ENCODE data around the gene TRIM62. TPM values are rescaled to one million over a fixed set of nuclear protein-coding genes. Genes with fewer than 3 reads are reported as not detected.

The TRIM62 gene
- total RNA-seq, 1 donor from 2014 or later = 2.3 TPM

GRCh38 chr1:33121728-33122127, 60.1 kb downstream of the TRIM62 start:
- H3K4me3 ChIP-seq = no peak overlapping the region
- no peaks in the 10 kb centered on the region for H3K36me3 ChIP-seq
- intact Hi-C loops (cut with micrococcal nuclease) = no loop called here
- H3K4me1 ChIP-seq = peaks cover 12% of the 10 kb centered on the region
- no peak overlapping the region for H3K27ac ChIP-seq (replicated peaks)
- no peak for DNase-seq
- TF ChIP-seq, protein P1, sequence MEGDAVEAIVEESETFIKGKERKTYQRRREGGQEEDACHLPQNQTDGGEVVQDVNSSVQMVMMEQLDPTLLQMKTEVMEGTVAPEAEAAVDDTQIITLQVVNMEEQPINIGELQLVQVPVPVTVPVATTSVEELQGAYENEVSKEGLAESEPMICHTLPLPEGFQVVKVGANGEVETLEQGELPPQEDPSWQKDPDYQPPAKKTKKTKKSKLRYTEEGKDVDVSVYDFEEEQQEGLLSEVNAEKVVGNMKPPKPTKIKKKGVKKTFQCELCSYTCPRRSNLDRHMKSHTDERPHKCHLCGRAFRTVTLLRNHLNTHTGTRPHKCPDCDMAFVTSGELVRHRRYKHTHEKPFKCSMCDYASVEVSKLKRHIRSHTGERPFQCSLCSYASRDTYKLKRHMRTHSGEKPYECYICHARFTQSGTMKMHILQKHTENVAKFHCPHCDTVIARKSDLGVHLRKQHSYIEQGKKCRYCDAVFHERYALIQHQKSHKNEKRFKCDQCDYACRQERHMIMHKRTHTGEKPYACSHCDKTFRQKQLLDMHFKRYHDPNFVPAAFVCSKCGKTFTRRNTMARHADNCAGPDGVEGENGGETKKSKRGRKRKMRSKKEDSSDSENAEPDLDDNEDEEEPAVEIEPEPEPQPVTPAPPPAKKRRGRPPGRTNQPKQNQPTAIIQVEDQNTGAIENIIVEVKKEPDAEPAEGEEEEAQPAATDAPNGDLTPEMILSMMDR (IDR thresholded peaks at IDR 0.05; ENCODE audit: borderline replicate concordance) = no peak
- H3K9me3 ChIP-seq (replicated peaks) = no peaks in the 10 kb centered on the region
- H3K27me3 ChIP-seq (ENCODE audit: low read depth) = no peaks in the 10 kb centered on the region

- Histone ChIP-seq H3K9me3 (replicated peaks) (no peaks in the 10 kb centered on the region), H3K4me1 (peaks cover under 1% of the 10 kb centered on the region), H3K27ac (replicated peaks) (no peak overlapping the region), H3K4me3 (no peak overlapping the region), H3K27me3 (ENCODE audit: low read depth) (no peaks in the 10 kb centered on the region), H3K36me3 (no peaks in the 10 kb centered on the region)
- TF ChIP-seq, protein P1 (IDR thresholded peaks at IDR 0.05; ENCODE audit: borderline replicate concordance) = no peak
- no peak for DNase-seq
- intact Hi-C loops (cut with micrococcal nuclease) = no loop called here
Measured at GRCh38 chr1:33120436-33121231, 61.2 kb downstream of the TRIM62 start.

GRCh38 chr1:33119532-33120217, 62.2 kb downstream of the TRIM62 start:
- no peaks in the 10 kb centered on the region for H3K4me1 ChIP-seq
- no peak for DNase-seq
- no peaks in the 10 kb centered on the region for H3K27me3 ChIP-seq (ENCODE audit: low read depth)
- TF ChIP-seq, protein P1 (IDR thresholded peaks at IDR 0.05; ENCODE audit: borderline replicate concordance) = no peak
- no peaks in the 10 kb centered on the region for H3K9me3 ChIP-seq (replicated peaks)
- no peaks in the 10 kb centered on the region for H3K36me3 ChIP-seq
- H3K4me3 ChIP-seq = no peak overlapping the region
- H3K27ac ChIP-seq (replicated peaks) = no peak overlapping the region
- intact Hi-C loops (cut with micrococcal nuclease) = loop anchor here (10.0 kb wide), 1 partner anchor 495 kb away; no protein-coding TSS in a partner anchor

DNA sequence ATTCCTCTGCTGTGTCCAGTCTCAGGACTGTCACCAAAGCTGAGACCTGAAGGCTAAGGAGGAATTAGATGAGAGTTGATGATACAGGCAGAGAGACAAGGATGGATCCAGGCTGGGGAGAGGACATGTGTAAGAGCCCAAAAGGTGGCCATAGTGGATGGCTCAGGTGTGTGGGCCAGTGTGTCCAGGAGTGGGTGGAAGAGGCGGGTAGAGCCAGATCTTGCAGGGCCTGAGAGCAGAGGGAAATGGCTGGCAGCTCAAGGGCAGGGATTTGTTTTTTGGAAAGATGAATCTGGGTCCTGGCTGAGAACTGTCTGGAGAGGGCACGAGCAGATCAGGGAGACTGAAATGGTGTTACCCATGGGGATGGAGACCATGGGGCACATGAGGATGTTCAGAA, 62.8 kb downstream of the TRIM62 start:
- TF ChIP-seq, protein P1 (IDR thresholded peaks at IDR 0.05; ENCODE audit: borderline replicate concordance) = no peak
- DNase-seq = no peak
- no peak overlapping the region for H3K4me3 ChIP-seq
- intact Hi-C loops (cut with micrococcal nuclease) = loop anchor here (10.0 kb wide), 1 partner anchor 496 kb away; no protein-coding TSS in a partner anchor
- no peaks in the 10 kb centered on the region for H3K27me3 ChIP-seq (ENCODE audit: low read depth)
- no peaks in the 10 kb centered on the region for H3K4me1 ChIP-seq
- H3K9me3 ChIP-seq (replicated peaks) = no peaks in the 10 kb centered on the region
- H3K36me3 ChIP-seq = no peaks in the 10 kb centered on the region
- H3K27ac ChIP-seq (replicated peaks) = no peak overlapping the region

GRCh38 chr1:33118274-33118673, 63.6 kb downstream of the TRIM62 start:
- no peaks in the 10 kb centered on the region for H3K27me3 ChIP-seq (ENCODE audit: low read depth)
- H3K4me1 ChIP-seq = no peaks in the 10 kb centered on the region
- DNase-seq = no peak
- H3K27ac ChIP-seq (replicated peaks) = no peak overlapping the region
- no peaks in the 10 kb centered on the region for H3K9me3 ChIP-seq (replicated peaks)
- TF ChIP-seq, protein P1 (IDR thresholded peaks at IDR 0.05; ENCODE audit: borderline replicate concordance) = no peak
- no peak overlapping the region for H3K4me3 ChIP-seq
- no peaks in the 10 kb centered on the region for H3K36me3 ChIP-seq
- intact Hi-C loops (cut with micrococcal nuclease) = loop anchor here (10.0 kb wide), 1 partner anchor 497 kb away; no protein-coding TSS in a partner anchor
